NCI-H1048 (cell line): Measurements from ENCODE around the gene EPN2.

Source experiments
- DNase-seq: peaks from one replicate; lab custom pipeline; 2025; lab: John Stamatoyannopoulos, UW

EPN2 gene

DNA sequence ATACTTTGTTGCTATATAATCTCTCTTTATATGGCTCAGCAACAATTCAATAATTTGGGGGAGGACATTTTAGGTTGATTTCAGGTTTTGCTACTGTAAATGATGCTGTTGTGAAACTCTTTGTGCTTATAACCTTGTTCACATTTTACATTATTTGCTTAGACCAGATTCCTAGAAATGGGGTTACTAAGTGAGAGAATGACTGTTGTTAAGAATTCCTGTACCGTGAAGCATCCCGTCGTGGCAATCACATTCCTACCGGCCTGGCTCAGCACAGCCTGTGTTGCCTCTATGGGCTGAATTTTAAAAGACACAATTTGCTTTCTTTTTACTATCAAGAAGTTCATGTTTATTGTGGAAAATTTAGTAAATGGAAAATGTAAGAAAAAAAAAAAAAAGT lies 94.0 kb downstream of the EPN2 start:
- no peak for DNase-seq

DNA sequence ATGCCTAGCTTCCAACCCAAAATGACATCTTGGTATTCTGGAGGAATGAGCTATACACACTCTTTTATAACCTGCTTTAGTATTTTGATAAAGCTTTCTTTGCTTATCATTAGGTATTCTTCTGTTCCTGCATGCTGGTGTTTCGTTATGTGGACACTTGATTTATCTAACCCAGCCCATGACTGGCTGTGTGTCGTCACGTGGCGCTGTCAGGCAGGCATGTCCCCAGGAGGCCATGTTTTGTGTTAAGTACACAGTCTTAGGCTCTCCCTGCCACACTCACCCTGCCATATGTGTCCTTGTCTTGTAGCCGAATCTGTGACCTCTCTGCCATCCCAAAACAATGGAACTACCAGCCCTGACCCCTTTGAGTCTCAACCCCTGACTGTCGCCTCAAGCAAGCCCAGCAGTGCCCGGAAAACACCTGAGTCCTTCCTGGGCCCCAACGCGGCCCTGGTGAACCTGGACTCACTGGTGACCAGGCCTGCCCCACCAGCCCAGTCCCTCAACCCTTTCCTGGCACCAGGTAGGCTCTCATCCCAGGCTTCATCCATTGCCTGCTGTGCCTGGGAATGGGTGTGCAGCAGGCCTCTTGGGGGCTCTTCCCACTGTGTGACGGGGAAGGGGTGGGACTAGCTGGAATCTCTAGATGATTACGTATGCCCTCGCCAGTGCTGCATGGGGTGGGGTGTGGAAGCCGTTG lies 94.5 kb downstream of the EPN2 start:
- DNase-seq: no peak

DNA sequence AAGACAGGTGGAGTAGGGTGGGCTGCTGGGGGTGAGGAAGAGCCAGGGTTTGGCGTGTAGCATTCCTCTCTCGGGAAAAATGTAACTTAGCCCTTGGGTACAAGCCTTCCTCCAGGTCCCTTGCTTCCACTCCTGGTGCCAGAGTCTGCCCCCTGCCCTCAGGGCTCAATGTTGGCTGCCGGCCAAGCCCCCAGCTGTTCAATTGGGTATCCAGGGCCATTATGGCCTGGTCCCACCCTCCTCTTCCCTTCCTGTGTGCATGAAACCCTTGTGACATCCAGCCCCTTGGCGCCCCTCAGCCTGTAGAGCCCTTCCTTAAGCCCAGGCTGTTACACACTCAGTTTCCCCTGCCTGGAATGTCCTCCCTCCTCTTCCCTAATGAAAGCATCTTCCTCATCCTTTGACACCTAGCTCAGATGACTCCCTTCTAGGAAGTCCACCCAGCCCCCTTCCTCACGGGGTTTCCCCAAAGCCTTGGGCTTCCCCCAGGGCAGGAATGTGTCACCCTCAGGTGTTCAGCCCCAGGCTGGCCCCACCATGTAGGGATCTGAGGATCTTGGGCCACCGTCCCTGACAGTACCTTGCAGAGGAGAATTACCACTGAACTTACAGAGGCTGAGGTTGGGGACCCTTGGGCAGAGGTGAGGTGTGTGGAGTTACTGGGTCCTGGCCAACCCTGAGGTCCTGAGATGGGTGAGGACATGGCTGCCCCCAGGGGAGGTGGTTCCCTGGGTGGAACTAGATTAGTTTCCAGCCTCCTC lies 95.4 kb downstream of the EPN2 start:
- DNase-seq: no peak

DNA sequence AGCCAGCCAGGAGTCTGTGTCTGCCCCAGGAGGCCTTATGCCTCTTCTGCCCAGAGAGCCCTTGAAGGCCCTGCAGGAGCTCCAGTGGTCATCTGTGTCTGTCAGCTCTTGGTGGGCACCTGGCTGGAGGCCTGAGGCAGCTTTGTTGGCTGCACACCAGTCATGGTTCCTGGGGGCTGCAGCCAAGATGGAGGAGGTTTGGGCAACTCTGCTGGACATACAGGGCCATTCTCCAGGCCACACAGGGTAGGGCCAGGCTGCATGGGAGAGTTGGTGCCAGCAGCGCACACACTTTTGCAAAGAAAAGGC lies 95.9 kb downstream of the EPN2 start:
- DNase-seq: no peak

DNA sequence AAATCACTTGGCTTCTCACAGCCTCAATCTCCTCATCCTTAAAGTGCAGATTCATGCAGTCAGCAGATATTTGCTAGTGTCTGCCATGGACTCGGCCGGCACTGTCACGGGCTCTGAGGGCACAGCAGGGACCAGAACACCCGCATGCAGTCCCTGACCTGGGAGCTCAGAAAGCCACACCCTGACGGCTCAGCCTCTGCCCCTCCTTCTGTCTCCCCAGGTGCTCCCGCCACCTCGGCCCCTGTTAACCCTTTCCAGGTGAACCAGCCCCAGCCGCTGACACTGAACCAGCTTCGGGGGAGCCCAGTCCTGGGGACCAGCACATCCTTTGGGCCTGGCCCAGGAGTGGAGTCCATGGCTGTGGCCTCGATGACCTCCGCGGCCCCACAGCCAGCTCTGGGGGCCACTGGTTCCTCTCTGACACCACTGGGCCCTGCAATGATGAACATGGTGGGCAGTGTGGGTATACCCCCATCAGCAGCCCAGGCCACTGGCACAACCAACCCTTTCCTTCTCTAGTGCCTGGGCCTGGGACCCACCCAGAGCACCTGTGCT lies 96.6 kb downstream of the EPN2 start:
- DNase-seq: no peak

DNA sequence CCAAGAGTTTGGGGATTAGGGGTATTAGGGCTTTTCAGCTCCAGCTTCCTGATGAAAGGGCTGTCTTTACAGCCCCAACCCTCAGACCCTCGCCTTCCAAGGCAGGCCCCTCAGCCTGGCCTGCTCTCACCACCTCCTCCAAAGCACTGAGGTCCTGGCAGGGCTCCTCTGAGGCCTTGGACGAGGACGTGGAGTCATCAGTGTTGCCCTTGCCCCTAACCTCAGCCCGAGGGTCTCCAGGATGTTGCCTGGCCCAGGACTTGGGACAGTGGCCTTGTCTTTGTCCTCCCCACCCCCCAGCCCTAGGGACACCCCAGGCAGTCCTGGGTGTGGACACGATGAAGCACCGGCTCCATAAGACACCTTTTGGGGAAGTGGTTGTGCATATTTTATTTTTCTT lies 97.2 kb downstream of the EPN2 start:
- DNase-seq: no peak

DNA sequence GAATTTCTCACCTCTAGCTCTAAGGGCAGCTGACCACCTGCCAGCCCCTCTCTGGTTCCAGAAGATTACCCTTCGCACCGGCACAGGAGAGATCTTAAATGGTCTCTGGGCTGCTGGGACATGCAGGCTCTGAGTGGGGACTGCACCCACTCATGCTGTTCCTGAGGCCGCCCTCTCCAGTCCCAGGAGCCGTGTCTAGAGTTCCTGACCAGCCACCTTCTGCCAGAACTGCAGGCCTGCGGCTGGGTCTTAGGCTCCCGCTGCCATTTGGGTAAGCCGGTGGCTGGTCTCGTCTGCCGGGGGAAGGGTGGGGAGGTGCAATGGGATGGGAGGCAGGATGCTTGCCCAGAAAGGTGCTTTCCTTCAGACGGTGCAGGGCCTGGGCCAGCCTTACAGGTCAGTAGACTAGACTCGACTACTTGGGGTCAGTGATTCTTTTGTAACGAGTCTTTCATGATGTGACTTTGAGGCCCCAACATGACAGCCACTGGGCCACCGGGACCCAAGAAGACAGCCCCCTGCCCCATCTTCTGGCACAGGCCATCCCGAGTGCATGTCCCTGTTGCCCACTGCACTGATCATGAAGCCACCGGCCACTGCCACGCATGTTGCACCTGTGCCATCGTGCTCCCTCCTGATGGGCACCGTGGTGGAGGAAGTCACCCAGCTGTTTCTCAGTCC lies 98.9 kb downstream of the EPN2 start:
- DNase-seq: no peak

DNA sequence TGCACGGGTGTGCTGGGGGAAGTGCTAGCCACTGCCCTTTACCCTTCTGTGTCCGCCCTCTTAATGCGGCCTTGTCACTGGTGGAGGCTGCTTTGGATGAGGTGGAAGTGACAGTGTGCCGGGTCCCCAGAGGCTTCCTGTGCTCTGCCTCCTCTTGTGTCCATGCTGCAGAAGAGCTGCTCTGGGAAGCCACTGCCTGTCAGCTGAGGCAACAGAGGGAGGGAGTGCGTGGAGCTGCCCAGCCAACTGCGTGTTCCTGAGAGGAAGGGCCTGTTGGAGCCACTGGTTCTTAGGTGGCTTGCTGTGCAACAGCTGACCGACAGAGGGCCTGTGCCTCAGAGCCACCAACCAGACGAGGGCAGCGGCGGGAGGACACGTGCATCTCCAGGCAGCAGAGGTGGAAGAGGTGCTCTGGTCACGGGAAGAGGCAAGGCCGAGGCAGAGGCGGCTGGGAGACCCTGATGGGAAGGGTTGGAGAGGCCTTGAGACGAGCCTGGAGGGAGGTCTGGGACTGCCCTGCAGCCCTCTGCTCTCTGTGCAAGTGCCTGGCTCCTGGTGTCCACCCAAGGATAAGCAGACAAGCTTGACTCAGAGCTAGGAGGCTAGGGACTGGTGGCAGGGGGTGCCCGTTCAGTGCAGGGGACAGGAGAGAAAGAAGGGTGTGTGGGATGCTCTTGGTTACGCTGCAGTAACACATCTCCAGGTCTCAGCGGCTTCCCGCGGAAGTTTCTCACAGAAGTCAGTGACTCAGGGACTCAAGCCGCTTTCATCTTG lies 100.0 kb downstream of the EPN2 start:
- no peak for DNase-seq

DNA sequence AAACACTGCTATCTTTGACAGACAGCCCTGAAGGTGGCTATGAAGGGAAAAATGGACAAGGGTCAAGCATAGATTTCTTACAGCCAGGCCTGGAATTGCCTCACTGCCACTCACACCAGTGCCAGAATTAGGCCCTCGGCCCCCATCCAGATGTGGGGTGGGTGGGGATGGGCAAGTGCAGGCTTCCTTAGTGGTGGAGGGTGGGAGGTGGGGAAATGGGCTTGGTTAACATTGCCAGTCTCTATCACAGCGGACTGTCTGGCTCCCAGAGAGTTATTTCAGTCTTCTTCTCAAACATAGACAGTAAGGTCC lies 100.5 kb downstream of the EPN2 start:
- no peak for DNase-seq

DNA sequence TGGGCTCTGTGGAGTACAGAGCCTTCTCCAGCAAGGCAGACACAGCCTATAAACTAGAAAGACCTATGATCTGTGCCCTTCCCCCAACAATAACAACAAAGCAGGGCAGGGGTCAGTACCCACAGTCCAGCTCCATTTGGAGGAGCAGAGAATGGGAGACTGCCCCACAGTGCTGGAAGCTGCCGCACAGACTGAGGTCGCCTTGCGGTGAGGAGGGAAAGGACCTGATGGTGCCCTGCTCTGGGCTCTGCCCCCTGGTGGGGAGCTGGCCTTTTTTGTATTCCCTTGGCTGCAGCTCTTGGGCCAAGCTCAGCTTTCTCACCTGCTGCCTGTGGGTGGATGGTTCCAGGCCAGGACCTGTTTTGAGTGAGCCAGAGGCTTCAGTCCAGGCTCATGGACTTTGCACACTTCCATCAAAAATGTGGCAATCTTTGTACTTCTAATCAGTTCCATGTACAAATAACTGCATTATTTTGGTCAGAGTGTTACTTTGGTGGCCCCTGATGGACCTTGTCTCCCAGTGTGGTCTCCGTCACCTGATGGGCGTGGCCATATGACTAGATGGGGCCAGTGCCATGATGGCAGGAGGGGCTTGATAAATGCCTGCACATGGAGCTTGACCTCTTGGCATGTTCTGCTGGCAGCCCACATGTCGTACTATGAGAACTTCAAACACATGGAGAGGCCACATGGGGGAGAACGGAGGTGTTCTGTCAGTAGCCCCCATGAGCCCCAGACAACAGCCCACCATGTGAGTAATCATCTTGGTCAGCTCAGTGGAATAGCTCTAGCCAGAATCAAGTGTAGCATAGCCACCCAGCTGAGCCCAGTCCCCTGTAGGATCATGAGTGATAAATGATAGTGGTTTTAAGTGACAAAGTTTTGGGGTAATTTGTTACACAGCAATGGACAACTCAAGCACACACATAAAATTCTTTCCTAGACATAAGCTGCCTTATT lies 101.1 kb downstream of the EPN2 start:
- no peak for DNase-seq

DNA sequence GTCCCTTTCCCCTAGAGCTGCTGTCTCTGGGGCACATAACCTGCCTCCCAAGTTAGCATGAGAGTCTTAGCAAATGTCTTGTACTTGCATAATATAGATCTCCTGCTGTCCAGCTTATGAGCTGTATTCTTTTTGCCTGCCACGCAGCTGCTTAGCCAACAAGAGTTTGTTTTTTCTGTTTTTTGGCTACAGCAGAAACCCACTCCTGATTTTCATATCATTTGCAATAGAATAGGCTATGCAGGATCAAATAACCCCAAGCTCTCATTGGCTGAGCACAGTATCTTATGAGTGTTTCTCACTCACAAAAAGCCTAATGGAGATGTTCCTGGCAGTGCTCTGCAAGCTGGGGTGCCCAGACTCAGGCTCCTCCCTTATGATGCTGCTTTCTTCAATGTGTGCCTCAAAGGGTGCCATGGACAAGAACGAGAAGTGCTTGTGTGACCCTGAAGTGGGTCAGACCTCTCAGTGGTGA lies 102.2 kb downstream of the EPN2 start:
- no peak for DNase-seq

DNA sequence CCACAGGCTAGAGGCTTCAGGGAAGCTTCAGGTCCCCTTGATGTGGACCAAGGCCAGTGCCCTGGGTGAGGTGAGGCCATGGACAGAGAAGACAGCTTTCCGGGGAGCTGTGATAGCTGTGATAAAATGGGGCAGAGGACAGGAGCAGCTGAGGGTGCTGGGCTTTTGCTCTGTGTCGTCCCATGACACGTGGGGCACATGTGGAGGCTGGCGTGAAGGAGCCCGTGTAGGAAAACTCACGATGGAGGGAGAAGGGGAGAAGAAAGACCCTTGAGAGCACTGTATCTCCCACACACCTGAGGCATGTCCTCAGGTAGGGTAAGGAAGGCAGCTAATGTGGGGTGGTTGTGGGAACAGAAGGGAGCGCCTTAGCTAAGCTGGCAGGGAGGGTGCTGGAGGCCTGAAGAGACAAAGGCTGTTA lies 104.1 kb downstream of the EPN2 start:
- DNase-seq: no peak

DNA sequence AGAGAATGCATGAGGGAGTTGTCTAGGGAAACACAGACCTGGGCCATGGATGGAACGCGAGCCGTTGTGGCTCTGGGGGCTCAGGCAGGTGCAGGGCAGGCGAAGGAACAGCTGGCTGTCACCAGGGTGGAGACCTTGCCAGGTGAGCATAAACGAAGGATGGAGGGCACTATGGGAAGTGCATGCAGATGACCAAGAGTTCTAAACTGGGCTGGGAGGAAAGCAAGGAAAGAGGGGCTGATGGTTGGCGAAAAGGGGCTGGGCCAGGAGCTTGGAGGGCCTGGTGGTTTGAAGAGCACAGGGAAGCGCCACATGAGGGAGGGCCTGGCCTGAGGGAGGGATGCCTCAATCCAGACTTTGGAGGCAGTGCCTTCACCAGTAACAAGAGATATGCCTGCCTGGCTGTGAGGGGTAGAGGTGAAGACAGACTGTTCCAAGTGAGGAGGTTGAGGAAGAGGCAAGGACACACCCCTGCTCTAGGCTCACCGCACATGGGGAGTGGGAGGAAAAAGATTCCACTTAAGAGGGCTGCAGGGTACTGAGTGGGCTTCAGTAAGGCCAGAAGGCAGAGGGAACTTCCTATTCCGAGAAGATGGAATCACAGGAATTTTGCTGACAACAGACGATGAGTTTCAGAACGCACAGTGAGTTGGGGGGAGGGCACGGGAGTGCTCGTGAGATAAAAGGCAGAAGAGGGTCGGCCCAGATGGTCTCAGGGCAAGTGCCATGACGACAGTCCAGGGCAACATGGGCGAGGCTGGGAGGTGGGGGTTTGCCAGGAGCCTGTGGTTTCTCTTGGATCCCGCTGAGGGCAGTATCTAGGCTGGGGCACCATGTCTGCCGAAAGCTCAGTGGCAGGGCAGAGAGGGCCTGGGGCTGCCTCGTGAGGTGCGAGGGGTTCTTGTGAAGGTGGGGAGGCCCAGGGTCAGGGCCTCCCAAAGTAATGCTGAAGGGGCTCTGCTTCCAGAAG lies 104.8 kb downstream of the EPN2 start:
- no peak for DNase-seq

DNA sequence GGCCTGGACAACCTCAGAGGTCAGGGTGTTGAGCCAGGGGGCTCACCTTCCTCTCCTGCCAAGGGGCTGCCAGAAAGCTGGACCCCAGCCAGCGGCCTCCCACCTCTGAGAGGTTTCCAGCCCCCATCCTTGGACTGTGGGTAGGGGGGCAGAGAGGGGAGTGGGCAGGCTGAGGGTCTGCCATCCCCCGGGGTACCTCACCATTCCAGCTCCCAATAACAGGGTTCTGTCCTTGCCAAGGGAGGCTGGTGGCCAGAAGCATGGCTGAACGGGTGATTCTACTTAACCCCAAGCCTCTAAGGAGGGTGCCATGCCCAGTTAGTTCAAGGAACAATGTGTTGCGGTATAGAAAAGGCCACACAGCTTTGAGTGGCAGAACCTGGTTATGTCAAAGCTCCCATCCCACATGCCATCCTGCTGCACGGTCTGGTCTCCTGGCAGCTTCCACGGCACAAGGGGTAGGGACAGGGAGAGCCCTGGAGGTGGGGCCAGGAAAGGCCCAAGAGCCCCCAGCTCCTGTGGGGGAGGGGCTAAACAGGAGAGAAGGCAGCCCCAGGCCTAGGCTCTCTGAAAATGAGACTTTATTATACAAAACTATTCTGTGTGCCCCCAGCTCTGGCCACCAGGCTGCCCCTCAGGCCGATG lies 105.6 kb downstream of the EPN2 start:
- no peak for DNase-seq

DNA sequence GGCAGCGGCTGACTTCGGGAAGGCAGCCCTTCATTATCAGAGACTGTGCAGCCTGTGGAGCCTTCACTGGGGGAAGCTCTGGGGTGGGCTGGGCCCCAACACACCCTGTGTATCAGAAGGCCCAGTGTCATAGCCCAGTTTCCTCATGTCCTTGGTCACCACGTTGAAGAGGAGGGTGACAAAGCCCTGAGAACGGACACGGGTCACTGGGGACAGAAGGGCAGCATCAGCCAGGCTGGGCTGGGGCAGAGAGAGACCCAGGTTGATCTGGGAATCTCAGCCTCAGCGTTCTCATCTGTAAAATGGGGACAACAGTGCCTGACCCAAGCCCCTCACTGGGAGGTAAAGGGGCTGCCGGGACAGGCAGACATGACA lies 106.1 kb downstream of the EPN2 start:
- no peak for DNase-seq

DNA sequence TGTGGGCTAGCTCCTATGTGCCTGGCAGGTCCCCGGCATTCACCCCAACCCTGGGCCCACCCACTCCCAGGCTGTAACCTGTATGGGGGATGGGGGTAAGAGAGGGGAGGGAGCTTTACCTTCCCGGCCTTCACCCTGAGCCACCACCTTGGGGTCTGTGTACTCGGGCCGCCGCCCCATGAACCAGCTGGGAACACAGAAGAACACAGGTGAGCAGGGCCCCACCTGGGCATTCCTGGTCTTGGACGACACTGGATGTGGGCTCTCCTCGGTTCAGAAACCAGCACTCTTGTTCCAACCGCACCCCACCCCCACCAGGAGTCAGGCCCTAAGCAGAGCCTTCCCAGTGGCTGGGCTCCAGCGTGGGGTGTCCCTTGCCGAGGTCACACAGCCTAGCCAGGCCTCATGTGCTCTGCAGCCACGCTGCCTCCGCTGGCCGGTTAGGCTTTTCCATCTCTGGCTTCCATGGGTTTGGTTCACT lies 106.5 kb downstream of the EPN2 start:
- DNase-seq: no peak

DNA sequence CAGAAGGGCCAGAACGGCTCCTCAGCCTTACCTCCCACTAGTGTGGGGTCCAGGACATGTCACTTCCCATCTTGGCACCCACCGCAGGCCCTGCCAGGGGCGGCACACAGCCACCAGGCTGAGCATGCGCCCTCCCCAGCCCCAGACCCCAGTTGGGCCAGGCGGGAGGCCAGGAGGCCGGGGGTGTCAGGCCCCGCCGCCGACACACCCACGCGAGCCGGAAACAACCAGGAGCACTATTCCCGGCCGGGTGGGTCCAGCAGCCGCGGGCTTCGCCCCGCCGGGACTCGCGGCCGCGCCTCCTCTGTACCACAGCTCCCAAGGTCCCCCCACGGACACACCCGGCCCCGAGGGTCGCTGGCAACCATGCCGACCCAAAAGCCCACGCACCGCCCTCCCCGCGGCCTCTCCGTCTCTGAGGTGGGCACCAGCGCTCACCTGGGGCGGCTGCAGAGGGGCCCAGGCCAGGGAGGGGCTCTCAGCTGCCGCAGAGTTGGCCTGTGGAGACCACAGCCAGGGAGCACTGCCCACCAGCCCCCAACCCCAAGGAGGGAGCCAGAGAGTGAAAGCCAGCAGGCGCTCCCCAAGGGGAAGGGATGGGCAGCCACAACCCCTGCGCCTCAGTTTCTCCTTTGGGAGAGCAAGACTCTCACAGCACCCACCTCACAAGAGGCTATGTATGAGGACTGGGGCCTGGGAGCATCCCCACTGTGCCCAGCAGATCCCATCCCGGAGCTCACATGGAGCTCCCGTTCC lies 107.3 kb downstream of the EPN2 start:
- DNase-seq: no peak

DNA sequence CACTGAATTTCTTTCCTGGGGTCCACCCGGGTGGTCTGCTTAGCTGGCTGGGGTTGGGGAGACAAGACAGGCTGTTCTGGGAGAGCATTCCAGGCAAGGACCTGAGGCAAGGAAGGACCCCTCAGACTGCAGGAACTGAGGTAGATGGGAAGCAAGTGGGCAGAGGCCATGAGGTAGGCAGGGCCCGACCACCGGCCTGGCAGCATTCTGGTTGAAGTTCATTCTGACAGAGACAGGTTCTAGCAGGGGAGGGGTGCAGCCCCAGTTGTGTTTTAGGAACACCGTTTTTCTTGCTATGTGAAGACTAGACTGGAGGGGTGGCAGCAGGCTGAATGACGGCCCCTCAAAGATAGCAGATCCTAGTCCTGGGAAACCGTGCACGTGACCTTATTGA lies 107.9 kb downstream of the EPN2 start:
- no peak for DNase-seq
